GM18505 (cell line): ENCODE data around the gene KRTAP2-3.
"Not testable (repeated sequence)": the region's sequence is repeated elsewhere in the genome, so short reads cannot be mapped to it uniquely, and the experiment has no call there.

Experiments
- ATAC-seq: cut with Tn5 transposase; IDR thresholded peaks from one replicate; pipeline ENCODE4 v1.9.1; 2021; ENCODE audit not compliant: unreplicated experiment
- POLR2A ChIP-seq: IDR thresholded peaks from 4 replicates; pipeline ENCODE4 v1.6.1; 2011; ENCODE audit warnings: borderline replicate concordance; ENCODE audit not compliant: insufficient read depth, insufficient read length; ENCODE audit errors: extremely low read depth

KRTAP2-3 gene

GRCh38 chr17:41082626-41083025 lies 22.7 kb upstream of the KRTAP2-3 start:
- TF ChIP-seq POLR2A, result no peak
- no peak for ATAC-seq

GRCh38 chr17:41076788-41077187 lies 16.9 kb upstream of the KRTAP2-3 start:
- ATAC-seq, result no peak
- no peak for TF ChIP-seq POLR2A

- ATAC-seq, result no peak
- TF ChIP-seq POLR2A, result no peak
Observed at GRCh38 chr17:41073676-41074075, 13.8 kb upstream of the KRTAP2-3 start.

- no peak for ATAC-seq
- no peak for TF ChIP-seq POLR2A
Observed at GRCh38 chr17:41071606-41072360, 11.9 kb upstream of the KRTAP2-3 start.

- ATAC-seq, result no peak
- no peak for TF ChIP-seq POLR2A
Observed at GRCh38 chr17:41069031-41069430, 9.1 kb upstream of the KRTAP2-3 start.

GRCh38 chr17:41067281-41067680 lies 7.4 kb upstream of the KRTAP2-3 start:
- ATAC-seq, result no peak
- TF ChIP-seq POLR2A, result no peak

GRCh38 chr17:41065829-41066624 lies 6.1 kb upstream of the KRTAP2-3 start, which contains the start of gene KRTAP2-4:
Gene KRTAP2-4 (minus strand): TSS chr17:41065879. CDS start chr17:41065845, 34 bp downstream.
- ATAC-seq, result no peak
- TF ChIP-seq POLR2A, result no peak

GRCh38 chr17:41065016-41065689 lies 5.2 kb upstream of the KRTAP2-3 start:
- ATAC-seq, result not testable (repeated sequence)

- ATAC-seq, result no peak
- TF ChIP-seq POLR2A, result no peak
Observed at GRCh38 chr17:41064301-41064700, 4.4 kb upstream of the KRTAP2-3 start.

- no peak for TF ChIP-seq POLR2A
- ATAC-seq, result no peak
Observed at GRCh38 chr17:41063449-41063848, 3.5 kb upstream of the KRTAP2-3 start.

- ATAC-seq, result no peak
- no peak for TF ChIP-seq POLR2A
Observed at GRCh38 chr17:41061964-41062363, 2.0 kb upstream of the KRTAP2-3 start.

GRCh38 chr17:41059276-41060051 lies 450 bp downstream of the KRTAP2-3 start:
- not testable (repeated sequence) for ATAC-seq

GRCh38 chr17:41058741-41059140 lies 1.2 kb downstream of the KRTAP2-3 start:
- no peak for TF ChIP-seq POLR2A

More at GRCh38 chr17:41058741-41059140, 1.2 kb downstream of the KRTAP2-3 start:
- no peak for ATAC-seq
